ENCODE measurements around the gene DENND11.

The DENND11 gene

GRCh38 chr7:141704741-141705140, 2.8 kb upstream of the DENND11 start:
- H3K4me3 ChIP-seq (ENCODE audit: low read depth, low read length), result no peak overlapping the region
- H3K4me1 ChIP-seq (ENCODE audit: control insufficient read depth, insufficient read depth, low read length), result peaks cover 2% of the 10 kb centered on the region
- H3K36me3 ChIP-seq (ENCODE audit: control insufficient read depth, insufficient read depth, low read length), result no peaks in the 10 kb centered on the region
- H3K9me3 ChIP-seq (ENCODE audit: control insufficient read depth, insufficient read depth, low read length), result no peaks in the 10 kb centered on the region
- H3K9ac ChIP-seq (ENCODE audit: low read depth, low read length), result no peak overlapping the region
- peaks cover 22% of the 10 kb centered on the region for H3K27me3 ChIP-seq (ENCODE audit: control insufficient read depth, insufficient read depth, low read length)

- H3K9ac ChIP-seq (ENCODE audit: low read depth, low read length), result no peak overlapping the region
- peaks cover 22% of the 10 kb centered on the region for H3K27me3 ChIP-seq (ENCODE audit: control insufficient read depth, insufficient read depth, low read length)
- H3K4me1 ChIP-seq (ENCODE audit: control insufficient read depth, insufficient read depth, low read length), result peaks cover 2% of the 10 kb centered on the region
- no peaks in the 10 kb centered on the region for H3K9me3 ChIP-seq (ENCODE audit: control insufficient read depth, insufficient read depth, low read length)
- no peaks in the 10 kb centered on the region for H3K36me3 ChIP-seq (ENCODE audit: control insufficient read depth, insufficient read depth, low read length)
- no peak overlapping the region for H3K4me3 ChIP-seq (ENCODE audit: low read depth, low read length)
Measured at GRCh38 chr7:141704112-141704511, 2.1 kb upstream of the DENND11 start.

GRCh38 chr7:141702892-141703291, 926 bp upstream of the DENND11 start:
- no peak overlapping the region for H3K9ac ChIP-seq (ENCODE audit: low read depth, low read length)
- peaks cover 2% of the 10 kb centered on the region for H3K4me1 ChIP-seq (ENCODE audit: control insufficient read depth, insufficient read depth, low read length)
- peaks cover 22% of the 10 kb centered on the region for H3K27me3 ChIP-seq (ENCODE audit: control insufficient read depth, insufficient read depth, low read length)
- no peaks in the 10 kb centered on the region for H3K36me3 ChIP-seq (ENCODE audit: control insufficient read depth, insufficient read depth, low read length)
- H3K4me3 ChIP-seq (ENCODE audit: low read depth, low read length), result peak overlapping the region; percentile 75
- no peaks in the 10 kb centered on the region for H3K9me3 ChIP-seq (ENCODE audit: control insufficient read depth, insufficient read depth, low read length)

GRCh38 chr7:141701489-141702046, 398 bp downstream of the DENND11 start:
- Histone ChIP-seq H3K27me3 (ENCODE audit: control insufficient read depth, insufficient read depth, low read length) (peaks cover 22% of the 10 kb centered on the region), H3K9me3 (ENCODE audit: control insufficient read depth, insufficient read depth, low read length) (no peaks in the 10 kb centered on the region), H3K4me3 (ENCODE audit: low read depth, low read length) (peak overlapping the region; percentile 68), H3K9ac (ENCODE audit: low read depth, low read length) (no peak overlapping the region), H3K36me3 (ENCODE audit: control insufficient read depth, insufficient read depth, low read length) (no peaks in the 10 kb centered on the region), H3K4me1 (ENCODE audit: control insufficient read depth, insufficient read depth, low read length) (peaks cover 2% of the 10 kb centered on the region)

- peaks cover 2% of the 10 kb centered on the region for H3K4me1 ChIP-seq (ENCODE audit: control insufficient read depth, insufficient read depth, low read length)
- peaks cover 22% of the 10 kb centered on the region for H3K27me3 ChIP-seq (ENCODE audit: control insufficient read depth, insufficient read depth, low read length)
- H3K4me3 ChIP-seq (ENCODE audit: low read depth, low read length), result peak overlapping the region; percentile 75
- H3K36me3 ChIP-seq (ENCODE audit: control insufficient read depth, insufficient read depth, low read length), result no peaks in the 10 kb centered on the region
- H3K9ac ChIP-seq (ENCODE audit: low read depth, low read length), result no peak overlapping the region
- H3K9me3 ChIP-seq (ENCODE audit: control insufficient read depth, insufficient read depth, low read length), result no peaks in the 10 kb centered on the region
Measured at GRCh38 chr7:141700848-141701371, 1.1 kb downstream of the DENND11 start.

- Histone ChIP-seq H3K4me3 (ENCODE audit: low read depth, low read length) (peak overlapping the region; percentile 75), H3K9me3 (ENCODE audit: control insufficient read depth, insufficient read depth, low read length) (no peaks in the 10 kb centered on the region), H3K36me3 (ENCODE audit: control insufficient read depth, insufficient read depth, low read length) (no peaks in the 10 kb centered on the region), H3K9ac (ENCODE audit: low read depth, low read length) (no peak overlapping the region), H3K4me1 (ENCODE audit: control insufficient read depth, insufficient read depth, low read length) (peaks cover 2% of the 10 kb centered on the region), H3K27me3 (ENCODE audit: control insufficient read depth, insufficient read depth, low read length) (peaks cover 22% of the 10 kb centered on the region)
Measured at GRCh38 chr7:141700296-141700847, 1.6 kb downstream of the DENND11 start.

- no peak overlapping the region for H3K9ac ChIP-seq (ENCODE audit: low read depth, low read length)
- no peak overlapping the region for H3K4me3 ChIP-seq (ENCODE audit: low read depth, low read length)
- no peaks in the 10 kb centered on the region for H3K9me3 ChIP-seq (ENCODE audit: control insufficient read depth, insufficient read depth, low read length)
- H3K36me3 ChIP-seq (ENCODE audit: control insufficient read depth, insufficient read depth, low read length), result no peaks in the 10 kb centered on the region
- H3K4me1 ChIP-seq (ENCODE audit: control insufficient read depth, insufficient read depth, low read length), result peaks cover 2% of the 10 kb centered on the region
- H3K27me3 ChIP-seq (ENCODE audit: control insufficient read depth, insufficient read depth, low read length), result peaks cover 22% of the 10 kb centered on the region
Measured at GRCh38 chr7:141699860-141700259, 2.1 kb downstream of the DENND11 start.

GRCh38 chr7:141698247-141699015, 3.5 kb downstream of the DENND11 start:
- Histone ChIP-seq H3K4me3 (ENCODE audit: low read depth, low read length) (no peak overlapping the region), H3K36me3 (ENCODE audit: control insufficient read depth, insufficient read depth, low read length) (no peaks in the 10 kb centered on the region), H3K27me3 (ENCODE audit: control insufficient read depth, insufficient read depth, low read length) (peaks cover 16% of the 10 kb centered on the region), H3K4me1 (ENCODE audit: control insufficient read depth, insufficient read depth, low read length) (peaks cover 2% of the 10 kb centered on the region), H3K9ac (ENCODE audit: low read depth, low read length) (no peak overlapping the region), H3K9me3 (ENCODE audit: control insufficient read depth, insufficient read depth, low read length) (no peaks in the 10 kb centered on the region)

GRCh38 chr7:141697211-141697871, 4.6 kb downstream of the DENND11 start:
- Histone ChIP-seq H3K27me3 (ENCODE audit: control insufficient read depth, insufficient read depth, low read length) (peaks cover 5% of the 10 kb centered on the region), H3K9me3 (ENCODE audit: control insufficient read depth, insufficient read depth, low read length) (no peaks in the 10 kb centered on the region), H3K4me1 (ENCODE audit: control insufficient read depth, insufficient read depth, low read length) (no peaks in the 10 kb centered on the region), H3K9ac (ENCODE audit: low read depth, low read length) (no peak overlapping the region), H3K4me3 (ENCODE audit: low read depth, low read length) (no peak overlapping the region), H3K36me3 (ENCODE audit: control insufficient read depth, insufficient read depth, low read length) (no peaks in the 10 kb centered on the region)

GRCh38 chr7:141696348-141696747, 5.6 kb downstream of the DENND11 start:
- no peak overlapping the region for H3K4me3 ChIP-seq (ENCODE audit: low read depth, low read length)
- peaks cover 4% of the 10 kb centered on the region for H3K27me3 ChIP-seq (ENCODE audit: control insufficient read depth, insufficient read depth, low read length)
- H3K4me1 ChIP-seq (ENCODE audit: control insufficient read depth, insufficient read depth, low read length), result no peaks in the 10 kb centered on the region
- H3K36me3 ChIP-seq (ENCODE audit: control insufficient read depth, insufficient read depth, low read length), result no peaks in the 10 kb centered on the region
- no peaks in the 10 kb centered on the region for H3K9me3 ChIP-seq (ENCODE audit: control insufficient read depth, insufficient read depth, low read length)
- no peak overlapping the region for H3K9ac ChIP-seq (ENCODE audit: low read depth, low read length)

GRCh38 chr7:141695803-141696289, 6.1 kb downstream of the DENND11 start:
- Histone ChIP-seq H3K9me3 (ENCODE audit: control insufficient read depth, insufficient read depth, low read length) (no peaks in the 10 kb centered on the region), H3K4me3 (ENCODE audit: low read depth, low read length) (no peak overlapping the region), H3K36me3 (ENCODE audit: control insufficient read depth, insufficient read depth, low read length) (no peaks in the 10 kb centered on the region), H3K4me1 (ENCODE audit: control insufficient read depth, insufficient read depth, low read length) (no peaks in the 10 kb centered on the region), H3K9ac (ENCODE audit: low read depth, low read length) (no peak overlapping the region), H3K27me3 (ENCODE audit: control insufficient read depth, insufficient read depth, low read length) (peaks cover 4% of the 10 kb centered on the region)

Measured in iPS-15b (cell line).